HG02938 (cell line): ENCODE measurements around the gene C16orf54.
"Not testable (repeated sequence)": the region's sequence is repeated elsewhere in the genome, so short reads cannot be mapped to it uniquely, and the experiment has no call there.

ENCODE experiments used
- ATAC-seq: cut with Tn5 transposase; IDR thresholded peaks from one replicate; pipeline ENCODE4 v1.9.1; 2021; ENCODE audit warnings: mild to moderate bottlenecking, moderate library complexity; ENCODE audit not compliant: unreplicated experiment

Gene C16orf54

DNA sequence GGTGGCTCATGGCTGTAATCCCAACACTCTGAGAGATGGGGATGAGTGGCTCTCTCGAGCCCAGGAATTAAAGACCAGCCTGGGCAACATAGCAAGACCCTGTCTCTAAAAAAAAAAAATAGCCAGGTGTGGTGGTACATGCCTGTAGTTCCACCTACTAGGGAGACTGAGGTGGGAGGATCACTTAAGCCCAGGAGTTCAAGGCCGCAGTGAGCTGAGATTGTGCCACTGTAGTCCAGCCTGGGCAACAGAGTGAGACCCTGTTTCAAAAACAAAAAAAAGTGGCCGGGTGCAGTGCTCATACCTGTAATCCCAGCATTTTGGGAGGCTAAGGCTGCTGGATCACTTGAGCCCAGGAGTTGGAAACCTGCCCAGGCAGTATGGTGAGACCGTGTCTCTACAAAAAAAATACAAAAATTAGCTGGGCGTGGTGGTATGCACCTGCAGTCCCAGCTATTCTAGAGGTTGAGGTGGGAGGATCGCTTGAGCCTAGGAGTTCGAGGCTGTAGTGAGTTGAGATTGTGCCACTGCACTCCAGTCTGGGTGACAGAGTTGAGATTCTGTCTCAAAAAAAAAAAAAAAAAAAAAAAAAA, 3.0 kb downstream of the C16orf54 start:
- ATAC-seq = no peak

DNA sequence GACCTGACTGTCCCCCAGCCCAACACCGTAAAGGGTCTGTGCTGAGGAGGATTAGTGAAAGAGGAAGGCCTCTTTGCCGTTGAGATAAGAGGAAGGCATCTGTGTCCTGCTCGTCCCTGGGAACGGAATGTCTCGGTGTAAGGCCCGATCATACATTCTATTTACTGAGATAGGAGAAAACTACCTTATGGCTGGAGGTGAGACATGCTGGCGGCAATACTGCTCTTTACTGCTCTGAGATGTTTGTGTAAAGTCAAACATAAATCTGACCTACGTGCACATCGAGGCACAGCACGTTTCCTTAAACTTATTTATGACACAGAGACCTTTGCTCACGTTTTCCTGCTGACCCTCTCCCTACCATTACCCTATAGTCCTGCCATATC, 5.2 kb downstream of the C16orf54 start:
- ATAC-seq = not testable (repeated sequence)

DNA sequence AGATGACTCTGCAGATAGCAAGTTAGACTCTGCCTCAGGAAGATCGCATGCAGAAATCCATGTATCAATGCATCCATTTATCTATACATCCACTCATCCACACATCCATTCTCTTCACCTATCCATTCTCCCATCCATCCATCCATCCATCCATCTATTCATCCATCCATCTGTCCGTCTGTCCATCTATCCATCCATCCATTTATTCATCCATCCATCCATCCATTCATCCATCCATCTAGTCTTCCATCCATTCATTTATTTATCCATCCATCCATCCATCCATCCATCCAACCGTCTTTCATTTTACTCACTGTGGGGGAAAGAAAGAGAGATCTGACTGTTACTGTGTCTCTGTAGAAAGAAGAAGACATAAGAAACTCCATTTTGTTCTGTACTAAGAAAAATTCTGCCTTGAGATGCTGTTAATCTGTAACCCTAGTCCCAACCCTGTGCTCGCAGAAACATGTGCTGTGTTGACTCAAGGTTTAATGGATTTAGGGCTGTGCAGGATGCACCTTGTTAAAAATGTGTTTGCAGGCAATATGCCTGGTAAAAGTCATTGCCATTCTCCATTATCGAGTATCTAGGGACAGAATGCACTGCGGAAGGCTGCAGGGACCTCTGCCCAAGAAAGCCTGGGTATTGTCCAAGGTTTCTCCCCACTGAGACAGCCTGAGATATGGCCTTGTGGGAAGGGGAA, 5.7 kb downstream of the C16orf54 start:
- ATAC-seq = not testable (repeated sequence)

DNA sequence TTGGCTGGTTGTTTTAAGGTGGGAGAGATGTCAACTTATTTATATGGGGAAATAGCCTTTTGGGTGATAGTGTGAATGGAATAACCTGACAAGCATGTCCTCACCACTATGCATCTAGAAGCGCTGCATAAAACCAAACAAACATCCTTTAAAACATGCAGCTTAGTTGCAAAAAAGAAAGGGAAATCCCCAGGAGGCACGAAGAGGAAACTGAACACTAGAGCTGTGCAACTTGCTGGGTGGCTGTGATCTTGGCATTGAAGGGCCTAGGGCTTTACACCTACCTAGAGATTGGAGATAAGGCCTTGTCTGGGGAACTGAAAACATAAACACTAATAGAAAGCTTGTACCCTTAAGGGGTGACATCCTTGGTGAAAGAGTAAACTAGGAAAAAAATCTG, 7.3 kb downstream of the C16orf54 start:
- ATAC-seq = no peak

DNA sequence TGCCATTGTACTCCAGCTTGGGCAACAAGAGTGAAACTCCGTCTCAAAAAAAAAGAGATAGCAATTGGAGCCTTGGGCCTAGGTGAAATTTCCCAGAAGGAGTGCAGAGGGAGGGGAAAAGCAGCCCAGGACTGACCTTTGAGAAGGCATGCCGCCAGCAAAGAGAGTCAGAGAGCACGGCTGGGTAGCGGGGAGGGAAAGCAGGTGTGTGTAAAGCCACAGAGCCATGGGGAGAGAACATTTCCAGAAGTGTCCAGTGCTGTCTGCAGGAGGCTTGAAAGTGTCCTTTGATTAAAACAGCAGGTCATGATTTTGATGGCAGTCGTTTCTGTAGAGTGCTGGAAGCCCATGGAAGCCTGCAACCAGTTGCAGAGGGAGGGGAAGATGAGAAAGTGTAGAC, 8.1 kb downstream of the C16orf54 start:
- ATAC-seq = no peak

DNA sequence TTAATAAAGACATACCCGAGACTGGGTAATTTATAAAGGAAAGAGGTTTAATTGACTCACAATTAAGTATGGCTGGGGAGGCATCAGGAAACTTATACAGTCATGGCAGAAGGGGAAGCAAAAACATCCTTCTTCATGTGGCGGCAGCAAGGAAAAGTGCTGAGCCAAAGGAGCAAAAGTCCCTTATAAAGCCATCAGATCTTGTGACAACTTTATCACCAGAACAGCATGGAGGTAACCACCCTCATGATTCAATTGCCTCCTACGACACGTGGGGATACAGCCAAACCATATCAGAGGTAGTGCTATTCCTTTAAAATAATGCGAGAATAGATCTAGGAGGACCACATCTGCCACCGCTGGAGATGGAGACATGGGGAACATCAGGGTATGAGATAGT, 9.0 kb downstream of the C16orf54 start:
- no peak for ATAC-seq

DNA sequence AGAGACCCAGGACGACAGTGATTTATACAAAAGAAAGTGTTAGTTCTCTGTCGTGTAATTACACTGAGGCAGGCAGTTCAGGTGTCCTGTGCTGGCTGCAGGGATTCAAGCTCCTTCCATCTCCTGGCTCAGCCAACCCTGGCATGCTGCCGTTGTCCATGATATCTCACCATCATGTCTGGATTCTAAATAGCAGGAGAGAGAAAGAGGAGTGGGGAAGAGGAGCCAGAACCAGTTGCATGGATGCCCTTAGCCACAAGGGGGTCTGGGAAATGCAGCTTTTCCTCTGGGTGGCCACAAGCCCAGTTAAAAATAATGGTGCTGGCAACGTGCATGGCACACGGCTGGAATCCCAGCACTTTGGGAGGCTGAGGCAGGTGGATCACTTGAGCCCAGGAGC, 9.7 kb downstream of the C16orf54 start:
- no peak for ATAC-seq

DNA sequence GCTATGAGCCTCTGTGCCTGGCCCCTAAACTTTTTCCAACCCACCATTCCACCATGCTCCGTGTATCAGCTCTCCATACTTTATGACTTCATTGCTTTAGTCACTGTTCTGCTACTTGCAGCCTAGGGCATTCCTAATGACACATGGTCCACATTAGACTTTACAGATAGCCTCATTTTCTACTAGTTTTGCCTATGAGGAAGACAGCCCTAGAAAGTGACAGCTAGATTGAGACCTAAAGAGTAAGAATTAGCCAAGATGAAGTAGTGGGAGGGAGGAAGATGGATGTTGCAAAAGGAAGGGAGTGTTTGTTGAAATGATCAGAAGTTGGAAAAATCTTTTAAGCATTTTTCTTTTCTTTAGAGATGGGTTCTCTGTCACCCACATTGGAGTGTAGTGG, 11.0 kb downstream of the C16orf54 start:
- no peak for ATAC-seq

DNA sequence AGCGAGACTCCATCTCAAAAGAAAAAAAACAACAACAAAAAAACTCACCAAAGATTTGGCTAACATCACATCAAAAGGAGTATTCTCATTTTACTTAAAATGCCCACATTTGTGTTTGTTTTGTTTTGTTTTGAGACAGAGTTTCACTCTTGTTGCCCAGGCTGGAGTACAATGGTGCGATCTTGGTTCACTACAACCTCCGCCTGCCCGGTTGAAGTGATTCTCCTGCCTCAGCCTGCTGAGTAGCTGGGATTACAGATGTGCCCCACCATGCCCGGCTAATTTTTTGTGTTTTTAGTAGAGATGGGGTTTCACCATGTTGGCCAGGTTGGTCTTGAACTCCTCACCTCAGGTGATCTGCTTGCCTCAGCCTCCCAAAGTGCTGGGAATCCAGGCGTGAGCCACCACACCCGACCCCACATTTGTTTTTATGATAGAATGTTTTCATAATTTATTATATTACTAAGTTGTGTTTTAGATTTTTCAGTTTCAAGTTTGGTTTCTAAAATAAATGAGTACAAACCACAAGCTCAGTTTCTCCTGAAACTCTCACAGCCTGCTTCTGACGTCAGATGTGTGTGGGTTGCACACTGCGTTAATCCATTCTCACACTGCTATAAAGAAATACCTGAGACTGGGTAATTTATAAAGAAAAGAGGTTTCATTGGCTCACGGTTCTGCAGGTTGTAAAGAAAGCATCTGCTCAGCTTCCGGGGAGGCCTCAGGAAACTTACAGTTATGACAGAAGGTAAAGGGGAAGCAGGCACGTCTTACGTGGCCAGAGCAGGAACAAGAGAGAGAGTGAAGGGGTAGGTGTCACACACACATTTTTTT, 13.8 kb downstream of the C16orf54 start:
- ATAC-seq = not testable (repeated sequence)

DNA sequence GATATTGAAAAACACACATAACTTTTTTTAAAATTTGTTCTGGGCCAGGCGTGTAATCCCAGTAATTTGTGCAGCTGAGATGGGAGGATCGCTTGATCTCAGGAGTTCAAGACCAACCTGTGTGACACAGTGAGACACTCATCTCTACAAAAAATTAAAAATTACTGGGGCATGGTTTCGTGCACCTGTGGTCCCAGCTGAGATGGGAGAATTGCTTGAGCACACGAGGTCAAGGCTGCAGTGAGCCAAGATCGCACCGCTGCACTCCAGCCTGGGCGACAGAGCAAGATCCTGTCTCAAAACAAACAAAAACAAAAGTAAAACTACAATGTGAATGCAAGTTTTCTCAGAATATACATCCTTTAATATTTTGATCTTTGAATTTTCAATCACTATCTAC, 15.1 kb downstream of the C16orf54 start:
- no peak for ATAC-seq

DNA sequence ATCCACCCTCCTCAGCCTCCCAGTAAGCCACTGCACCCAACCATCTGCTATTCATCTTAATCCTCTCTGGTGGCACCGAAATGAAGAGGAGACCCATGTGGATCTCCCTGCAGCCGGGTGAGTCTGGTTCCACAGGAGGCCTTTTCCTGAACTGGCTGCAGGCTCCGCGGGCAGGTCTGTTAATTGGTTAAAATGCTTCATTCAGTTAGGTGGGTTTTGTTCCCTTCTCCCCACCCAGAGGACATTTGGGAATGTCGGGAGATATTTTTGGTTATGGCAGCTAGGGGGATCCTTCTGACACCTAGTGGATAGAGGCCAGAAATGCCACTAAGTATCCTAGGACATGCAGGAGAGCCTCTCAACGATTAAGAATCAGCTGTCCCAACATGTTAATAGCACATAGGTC, 16.7 kb downstream of the C16orf54 start:
- no peak for ATAC-seq

DNA sequence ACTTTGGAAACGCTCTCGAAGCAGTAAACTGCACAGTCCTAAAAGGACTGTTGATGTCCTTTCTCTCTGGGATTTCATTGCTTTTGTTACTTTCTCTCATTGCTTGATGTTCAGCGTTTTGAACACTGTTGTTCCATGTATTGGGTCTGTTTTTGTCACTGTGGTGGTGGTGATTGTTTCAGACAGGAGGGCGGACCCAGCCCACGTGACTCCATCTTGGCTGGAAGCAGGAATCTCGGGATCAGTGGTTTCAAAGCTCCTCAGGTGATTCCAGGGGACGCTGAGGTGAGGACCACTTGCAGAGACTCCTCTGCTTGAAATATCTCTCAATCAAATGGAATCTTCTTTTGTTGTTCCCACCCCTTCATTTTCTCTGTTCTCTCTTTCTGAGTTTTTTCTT, 18.3 kb downstream of the C16orf54 start:
- ATAC-seq = no peak

DNA sequence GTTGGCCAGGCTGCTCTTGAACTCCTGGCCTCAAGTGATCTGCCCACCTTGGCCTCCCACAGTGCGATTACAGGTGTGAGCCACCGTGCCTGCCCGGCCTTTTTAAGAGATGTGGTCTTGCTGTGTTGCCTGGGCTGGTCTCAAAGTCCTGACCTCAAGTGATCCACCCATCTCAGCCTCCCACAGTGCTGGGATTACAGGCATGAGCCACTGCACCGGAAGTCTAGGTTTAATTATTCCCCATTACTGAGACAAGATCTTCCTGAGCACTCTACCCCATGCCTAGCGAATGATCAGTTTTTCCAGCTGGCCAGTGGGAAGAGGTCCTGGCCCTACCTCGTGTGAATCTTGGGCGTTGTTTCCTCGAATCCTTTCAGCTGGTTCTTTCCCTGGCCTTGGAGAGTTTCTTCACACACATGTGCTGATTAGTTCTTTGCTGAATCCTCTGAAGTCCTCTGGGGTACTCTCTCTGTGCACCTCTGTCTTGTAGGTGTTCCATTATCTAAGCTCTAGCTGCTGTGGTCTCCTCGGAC, 18.9 kb downstream of the C16orf54 start:
- no peak for ATAC-seq

DNA sequence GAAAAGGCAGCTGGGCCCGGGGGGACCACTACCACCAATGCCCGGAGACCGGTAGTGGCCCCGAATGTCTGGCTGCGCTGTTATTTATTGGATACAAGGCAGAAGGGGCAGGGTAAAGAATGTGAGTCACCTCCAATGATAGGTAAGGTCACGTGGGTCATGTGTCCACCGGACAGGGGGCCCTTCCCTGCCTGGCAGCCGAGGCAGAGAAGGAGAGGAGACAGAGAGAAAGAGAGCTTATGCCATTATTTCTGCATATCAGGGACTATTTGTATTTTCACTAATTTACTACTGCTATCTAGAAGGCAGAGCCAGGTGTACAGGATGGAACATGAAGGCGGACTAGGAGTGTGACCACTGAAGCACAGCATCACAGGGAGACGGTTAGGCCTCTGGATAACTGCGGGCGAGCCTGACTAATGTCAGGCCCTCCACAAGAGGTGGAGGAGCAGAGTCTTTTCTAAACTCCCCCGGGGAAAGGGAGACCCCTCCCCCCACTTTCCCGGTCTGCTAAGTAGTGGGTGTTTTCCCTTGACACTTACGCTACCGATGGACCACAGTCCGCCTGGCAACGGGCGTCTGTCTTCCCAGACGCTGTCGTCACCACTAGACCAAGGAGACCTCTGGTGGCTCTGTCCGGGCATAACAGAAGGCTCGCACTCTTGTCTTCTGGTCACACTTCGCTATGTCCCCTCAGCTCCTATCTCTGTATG, 24.5 kb downstream of the C16orf54 start:
- ATAC-seq = not testable (repeated sequence)

DNA sequence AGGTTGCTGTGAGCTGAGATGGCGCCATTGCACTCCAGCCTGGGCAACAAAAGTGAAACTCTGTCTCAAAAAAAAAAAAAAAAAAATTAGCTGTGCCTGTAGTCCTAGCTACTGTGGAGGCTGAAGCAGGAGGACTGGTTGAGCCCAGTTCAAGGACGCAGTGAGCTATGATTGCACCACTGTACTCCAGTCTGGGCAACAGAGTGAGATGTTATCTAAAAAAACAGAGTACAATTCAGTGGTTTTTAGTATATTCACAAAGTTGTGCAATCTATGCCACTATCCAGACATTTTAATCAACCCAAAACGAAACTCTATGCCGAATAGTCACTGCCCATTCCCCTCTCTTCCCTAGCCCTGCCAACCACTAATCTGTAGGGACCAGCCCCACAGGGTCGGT, 25.1 kb downstream of the C16orf54 start:
- ATAC-seq = no peak

DNA sequence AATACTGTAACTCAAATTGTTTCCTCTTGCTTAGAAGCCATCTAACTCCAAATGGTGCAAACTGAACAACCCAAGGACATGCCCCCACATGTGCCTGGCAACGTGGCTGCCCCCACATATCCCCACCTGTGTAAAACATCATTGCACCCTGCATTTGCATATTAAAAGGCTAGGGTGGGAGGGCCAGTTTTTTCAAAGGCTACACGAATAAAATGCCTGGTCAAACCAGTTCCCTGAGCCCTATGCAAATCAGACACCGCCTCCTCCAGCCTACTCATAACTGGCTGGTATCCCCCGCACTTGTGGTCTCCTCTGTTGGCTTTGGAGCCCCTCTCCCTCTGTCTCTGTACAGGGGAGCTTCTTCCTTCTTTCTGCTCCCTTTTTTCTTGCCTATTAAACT, 26.7 kb downstream of the C16orf54 start:
- ATAC-seq = no peak

DNA sequence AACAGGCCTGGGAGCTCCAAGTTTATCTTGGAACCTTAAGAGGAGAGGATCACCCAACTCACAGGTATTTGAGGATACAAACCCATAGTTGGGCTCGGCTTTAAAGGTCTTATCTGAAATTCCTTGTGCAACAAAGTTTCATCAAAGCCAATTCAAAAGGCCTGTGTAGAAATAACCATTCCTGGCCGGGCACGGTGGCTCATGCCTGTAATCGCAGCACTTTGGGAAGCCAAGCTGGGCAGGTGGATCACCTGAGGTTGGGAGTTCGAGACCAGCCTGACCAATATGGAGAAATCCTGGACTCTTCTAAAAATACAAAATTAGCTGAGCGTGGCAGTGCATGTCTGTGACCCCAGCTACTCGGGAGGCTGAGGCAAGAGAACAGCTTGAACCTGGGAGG, 28.7 kb downstream of the C16orf54 start:
- no peak for ATAC-seq

DNA sequence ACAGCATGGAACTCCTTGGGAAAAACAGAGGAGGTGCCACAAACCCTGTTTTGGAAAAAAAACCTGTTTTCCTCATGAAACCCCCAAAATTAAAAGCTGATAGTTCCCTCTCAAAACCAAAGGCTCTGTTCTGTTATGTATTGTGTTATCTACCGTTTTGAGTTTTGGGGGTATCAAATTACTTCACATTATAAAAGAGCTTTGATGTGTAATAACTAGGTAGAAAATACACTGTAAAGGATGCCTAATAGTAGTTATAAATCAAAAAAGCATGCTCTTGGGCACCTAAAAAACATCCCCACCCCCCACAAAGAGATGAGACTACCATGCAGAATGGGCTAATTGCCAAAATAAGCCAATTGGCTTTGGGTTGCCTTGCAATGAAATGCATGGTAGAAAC, 30.8 kb downstream of the C16orf54 start:
- ATAC-seq = no peak

DNA sequence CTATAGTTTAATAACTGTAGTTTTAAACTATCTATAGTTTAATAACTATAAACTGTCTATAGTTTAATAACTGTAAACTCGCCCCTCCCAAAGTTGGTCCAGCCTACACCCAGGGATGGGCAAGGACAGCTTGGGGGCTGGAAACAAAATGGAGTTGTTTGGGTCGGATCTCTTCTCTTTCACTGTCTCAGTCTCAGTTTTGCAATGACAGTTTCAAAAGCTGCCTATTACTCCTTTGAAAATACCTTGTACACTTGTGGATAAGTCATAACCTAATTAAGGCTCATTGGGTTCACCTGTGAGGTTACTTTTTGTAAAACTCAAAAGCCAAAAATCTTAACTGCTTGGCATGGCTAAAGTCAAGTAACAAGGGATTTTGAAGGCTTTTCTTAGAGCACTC, 31.4 kb downstream of the C16orf54 start:
- no peak for ATAC-seq

DNA sequence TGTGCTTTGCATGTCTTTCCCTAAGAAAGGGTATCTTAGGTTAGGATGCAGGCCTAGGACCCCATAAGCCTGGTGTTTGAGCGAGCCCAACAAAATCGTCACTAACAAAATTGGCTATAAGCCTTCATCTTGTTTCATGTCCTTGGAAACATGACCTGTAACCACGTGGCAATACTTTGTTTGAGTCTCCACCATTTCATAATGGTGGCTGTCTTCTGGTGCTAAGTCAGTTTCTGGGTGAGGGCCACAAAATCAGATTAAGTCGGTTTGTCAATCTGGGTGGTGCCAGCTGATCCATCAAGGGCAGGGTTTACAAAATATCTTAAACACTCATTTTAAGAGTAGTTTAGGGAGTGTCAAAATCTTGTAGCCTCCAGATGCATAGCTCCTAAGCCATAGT, 33.0 kb downstream of the C16orf54 start:
- ATAC-seq = no peak
